ENCODE results near the gene ZC3H4. TPM values are rescaled to one million over a fixed set of nuclear protein-coding genes. Genes with fewer than 3 reads are reported as not detected.

ZC3H4 gene
- total and polyA plus RNA-seq, 2 experiments from 2014 or later: 26.7 to 36.9 TPM

DNA sequence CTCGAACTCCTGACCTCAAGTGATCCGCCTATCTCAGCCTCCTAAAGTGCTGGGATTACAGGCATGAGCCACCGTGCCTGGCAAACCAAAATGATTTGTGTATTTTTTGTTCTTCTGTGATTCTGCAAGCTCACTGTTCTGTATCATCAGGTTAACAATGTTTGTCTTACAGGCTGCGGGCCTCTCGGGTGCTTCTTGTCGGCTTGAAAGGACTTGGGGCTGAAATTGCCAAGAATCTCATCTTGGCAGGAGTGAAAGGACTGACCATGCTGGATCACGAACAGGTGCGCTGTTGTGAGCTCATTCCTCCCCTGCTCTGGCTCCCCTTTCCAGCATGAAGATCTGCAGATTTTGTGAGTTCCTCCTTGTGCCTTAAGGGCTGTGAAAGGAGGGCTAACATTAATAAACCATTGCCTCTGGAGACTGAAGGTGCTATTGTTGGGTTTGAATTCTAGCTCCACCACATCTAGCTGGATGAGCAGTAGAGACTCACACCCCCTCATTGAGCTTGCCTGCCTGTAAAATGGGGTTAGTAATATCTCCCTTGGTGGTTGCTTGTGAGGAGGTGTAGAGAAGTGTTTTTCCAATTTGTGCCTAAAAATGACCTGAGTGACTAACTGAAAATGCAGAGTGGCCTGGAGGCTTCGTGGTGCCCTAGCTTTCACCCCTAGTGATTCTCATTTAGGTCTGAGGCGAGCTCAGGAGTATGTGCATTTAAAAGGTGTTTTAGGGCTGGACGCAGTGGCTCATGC, 29.9 kb upstream of the ZC3H4 start:
- H3K79me2 ChIP-seq (replicated peaks; ENCODE audit: insufficient read depth): peaks cover 100% of the 10 kb centered on the region
- Mint-ChIP-seq H3K4me1 (peaks cover 5% of the 10 kb centered on the region), H3K4me3 (no peak overlapping the region), H3K36me3 (ENCODE audit: low read depth) (peaks cover 85% of the 10 kb centered on the region), H3K9me3 (no peaks in the 10 kb centered on the region), H3K27ac (no peak overlapping the region; the same call in 1 of the 2 replicates), H3K27me3 (ENCODE audit: insufficient read depth, low read depth, poor library complexity) (peaks cover 4% of the 10 kb centered on the region)
- TF ChIP-seq CTCF (conservative IDR thresholded peaks at IDR 0.05; ENCODE audit: low read depth in 2 of 2) (no peak), EZH2phosphoT487 (IDR thresholded peaks at IDR 0.05; ENCODE audit: unreplicated experiment) (no peak)
- TF ChIP-seq, protein P1, sequence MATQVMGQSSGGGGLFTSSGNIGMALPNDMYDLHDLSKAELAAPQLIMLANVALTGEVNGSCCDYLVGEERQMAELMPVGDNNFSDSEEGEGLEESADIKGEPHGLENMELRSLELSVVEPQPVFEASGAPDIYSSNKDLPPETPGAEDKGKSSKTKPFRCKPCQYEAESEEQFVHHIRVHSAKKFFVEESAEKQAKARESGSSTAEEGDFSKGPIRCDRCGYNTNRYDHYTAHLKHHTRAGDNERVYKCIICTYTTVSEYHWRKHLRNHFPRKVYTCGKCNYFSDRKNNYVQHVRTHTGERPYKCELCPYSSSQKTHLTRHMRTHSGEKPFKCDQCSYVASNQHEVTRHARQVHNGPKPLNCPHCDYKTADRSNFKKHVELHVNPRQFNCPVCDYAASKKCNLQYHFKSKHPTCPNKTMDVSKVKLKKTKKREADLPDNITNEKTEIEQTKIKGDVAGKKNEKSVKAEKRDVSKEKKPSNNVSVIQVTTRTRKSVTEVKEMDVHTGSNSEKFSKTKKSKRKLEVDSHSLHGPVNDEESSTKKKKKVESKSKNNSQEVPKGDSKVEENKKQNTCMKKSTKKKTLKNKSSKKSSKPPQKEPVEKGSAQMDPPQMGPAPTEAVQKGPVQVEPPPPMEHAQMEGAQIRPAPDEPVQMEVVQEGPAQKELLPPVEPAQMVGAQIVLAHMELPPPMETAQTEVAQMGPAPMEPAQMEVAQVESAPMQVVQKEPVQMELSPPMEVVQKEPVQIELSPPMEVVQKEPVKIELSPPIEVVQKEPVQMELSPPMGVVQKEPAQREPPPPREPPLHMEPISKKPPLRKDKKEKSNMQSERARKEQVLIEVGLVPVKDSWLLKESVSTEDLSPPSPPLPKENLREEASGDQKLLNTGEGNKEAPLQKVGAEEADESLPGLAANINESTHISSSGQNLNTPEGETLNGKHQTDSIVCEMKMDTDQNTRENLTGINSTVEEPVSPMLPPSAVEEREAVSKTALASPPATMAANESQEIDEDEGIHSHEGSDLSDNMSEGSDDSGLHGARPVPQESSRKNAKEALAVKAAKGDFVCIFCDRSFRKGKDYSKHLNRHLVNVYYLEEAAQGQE (IDR thresholded peaks at IDR 0.05; ENCODE audit: unreplicated experiment): no peak
- H3K4me2 ChIP-seq: no peak overlapping the region
- no peaks in the 10 kb centered on the region for H3K27me3 ChIP-seq (ENCODE audit: insufficient read depth)
- DNase-seq (ENCODE audit: low spot score): no peak
- peaks cover 38% of the 10 kb centered on the region for H3F3A ChIP-seq (replicated peaks; ENCODE audit: low read depth)
- 0 out of 2 replicates have a peak overlapping the region, but pooled peaks have one; percentile 26 for H3K27ac ChIP-seq (ENCODE audit: low read depth)
- peaks cover 65% of the 10 kb centered on the region for H4K20me1 ChIP-seq (replicated peaks; ENCODE audit: insufficient read depth)
- H2AFZ ChIP-seq: no peak overlapping the region
- H3K4me3 ChIP-seq: no peak overlapping the region
- no peaks in the 10 kb centered on the region for H3K9me2 ChIP-seq (ENCODE audit: insufficient read depth)
- H3K36me3 ChIP-seq (ENCODE audit: insufficient read depth): peaks cover 42% of the 10 kb centered on the region
- no peaks in the 10 kb centered on the region for H3K4me1 ChIP-seq (ENCODE audit: insufficient read depth)
- no peak for ATAC-seq

DNA sequence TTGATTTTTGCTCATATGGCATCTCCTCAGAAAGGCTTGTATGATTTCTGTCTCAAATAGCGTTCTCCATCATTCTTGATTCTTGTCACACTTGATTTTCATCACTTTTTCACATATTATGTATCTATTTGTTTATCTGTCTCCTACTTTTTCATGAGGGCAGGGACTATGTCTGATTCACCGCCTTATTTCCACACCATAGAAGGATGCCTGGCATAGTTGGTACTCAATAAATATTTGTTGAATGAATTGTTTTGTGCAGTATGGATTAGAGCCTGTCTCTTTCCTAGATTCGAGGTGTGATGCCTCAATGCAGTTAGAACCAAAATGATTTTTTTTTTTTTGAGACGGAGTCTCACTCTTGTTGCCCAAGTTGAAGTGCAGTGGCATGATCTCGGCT, 29.2 kb upstream of the ZC3H4 start:
- Mint-ChIP-seq H3K9me3 (no peaks in the 10 kb centered on the region), H3K27ac (no peak overlapping the region), H3K4me1 (peaks cover 5% of the 10 kb centered on the region), H3K4me3 (no peak overlapping the region), H3K36me3 (ENCODE audit: low read depth) (peaks cover 85% of the 10 kb centered on the region), H3K27me3 (ENCODE audit: insufficient read depth, low read depth, poor library complexity) (peaks cover 5% of the 10 kb centered on the region)
- Histone ChIP-seq H3K27me3 (ENCODE audit: insufficient read depth) (no peaks in the 10 kb centered on the region), H3K79me2 (replicated peaks; ENCODE audit: insufficient read depth) (peaks cover 100% of the 10 kb centered on the region), H3K4me3 (no peak overlapping the region), H3F3A (replicated peaks; ENCODE audit: low read depth) (peaks cover 33% of the 10 kb centered on the region), H3K9me2 (ENCODE audit: insufficient read depth) (no peaks in the 10 kb centered on the region), H3K4me2 (no peak overlapping the region), H3K36me3 (ENCODE audit: insufficient read depth) (peaks cover 37% of the 10 kb centered on the region), H2AFZ (no peak overlapping the region), H3K27ac (ENCODE audit: low read depth) (no peak overlapping the region), H4K20me1 (replicated peaks; ENCODE audit: insufficient read depth) (peaks cover 72% of the 10 kb centered on the region), H3K4me1 (ENCODE audit: insufficient read depth) (no peaks in the 10 kb centered on the region)
- ATAC-seq (no peak), DNase-seq (ENCODE audit: low spot score) (no peak)
- no peak for TF ChIP-seq NANOG (IDR thresholded peaks at IDR 0.05; ENCODE audit: borderline replicate concordance)
- no peak for TF ChIP-seq EZH2phosphoT487 (IDR thresholded peaks at IDR 0.05; ENCODE audit: unreplicated experiment)
- no peak for TF ChIP-seq CTCF (conservative IDR thresholded peaks at IDR 0.05; ENCODE audit: low read depth in 2 of 2)
- TF ChIP-seq ETS1 (IDR thresholded peaks at IDR 0.05): no peak
- no peak for TF ChIP-seq EZH2 (IDR thresholded peaks at IDR 0.05; ENCODE audit: low read depth, unreplicated experiment)
- TF ChIP-seq ZNF331 (CRISPR knock-in tag; IDR thresholded peaks at IDR 0.05; ENCODE audit: low read depth): no peak
- TF ChIP-seq, protein P1 (IDR thresholded peaks at IDR 0.05; ENCODE audit: unreplicated experiment): no peak
- no peak for TF ChIP-seq POLR2AphosphoS5 (IDR thresholded peaks at IDR 0.05; ENCODE audit: low read depth)
- TF ChIP-seq JUNB (IDR thresholded peaks at IDR 0.05; ENCODE audit: unreplicated experiment): no peak
- TF ChIP-seq CREB1 (CRISPR knock-in tag; IDR thresholded peaks at IDR 0.05; ENCODE audit: low read depth): no peak
